ENCODE measurements around the gene NRCAM. TPM values are rescaled to one million over a fixed set of nuclear protein-coding genes. Genes with fewer than 3 reads are reported as not detected.

The NRCAM gene
- total and polyA plus RNA-seq, 4 donors: 0.17 to 3.2 (median 0.64) TPM

DNA sequence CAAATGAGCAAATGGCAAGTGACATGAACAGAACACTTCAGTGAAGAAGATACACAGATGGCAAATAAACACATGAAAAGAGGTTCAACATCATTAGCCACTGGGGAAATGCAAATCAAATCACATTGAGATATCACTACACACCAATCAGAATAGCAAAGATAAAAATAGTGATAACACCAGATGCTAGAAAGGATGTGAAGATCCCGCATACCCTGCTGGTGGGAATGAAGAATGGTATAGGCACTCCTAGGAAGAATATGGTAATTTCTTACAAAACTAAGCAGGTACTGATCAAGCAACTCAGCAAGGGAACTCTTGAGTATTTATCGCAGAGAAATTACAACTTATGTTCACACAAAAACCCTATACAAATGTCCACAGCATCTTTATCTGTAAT lies 337.3 kb downstream of the NRCAM start:
- WGBS: 95% methylated on average over 2 of the region's 2 CpGs
- no peaks in the 10 kb centered on the region for H3K36me3 ChIP-seq (ENCODE audit: control insufficient read depth in 4 of 4, insufficient read depth in 3 of 4, low read depth in 1 of 4, low read length in 3 of 4)
- DNase-seq (ENCODE audit: low spot score): no peak
- no peaks in the 10 kb centered on the region for H3K4me1 ChIP-seq (ENCODE audit: control insufficient read depth in 4 of 4, insufficient read depth in 4 of 4, low read length in 3 of 4)
- H3K4me3 ChIP-seq (ENCODE audit: low read depth in 1 of 3, low read length in 3 of 3): no peak overlapping the region
- TF ChIP-seq JUND (IDR thresholded peaks at IDR 0.05): no peak
- no peak for TF ChIP-seq TAF1 (conservative IDR thresholded peaks at IDR 0.05)
- TF ChIP-seq, protein P1, sequence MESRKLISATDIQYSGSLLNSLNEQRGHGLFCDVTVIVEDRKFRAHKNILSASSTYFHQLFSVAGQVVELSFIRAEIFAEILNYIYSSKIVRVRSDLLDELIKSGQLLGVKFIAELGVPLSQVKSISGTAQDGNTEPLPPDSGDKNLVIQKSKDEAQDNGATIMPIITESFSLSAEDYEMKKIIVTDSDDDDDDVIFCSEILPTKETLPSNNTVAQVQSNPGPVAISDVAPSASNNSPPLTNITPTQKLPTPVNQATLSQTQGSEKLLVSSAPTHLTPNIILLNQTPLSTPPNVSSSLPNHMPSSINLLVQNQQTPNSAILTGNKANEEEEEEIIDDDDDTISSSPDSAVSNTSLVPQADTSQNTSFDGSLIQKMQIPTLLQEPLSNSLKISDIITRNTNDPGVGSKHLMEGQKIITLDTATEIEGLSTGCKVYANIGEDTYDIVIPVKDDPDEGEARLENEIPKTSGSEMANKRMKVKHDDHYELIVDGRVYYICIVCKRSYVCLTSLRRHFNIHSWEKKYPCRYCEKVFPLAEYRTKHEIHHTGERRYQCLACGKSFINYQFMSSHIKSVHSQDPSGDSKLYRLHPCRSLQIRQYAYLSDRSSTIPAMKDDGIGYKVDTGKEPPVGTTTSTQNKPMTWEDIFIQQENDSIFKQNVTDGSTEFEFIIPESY (IDR thresholded peaks at IDR 0.05): no peak
- TF ChIP-seq NR2F2 (IDR thresholded peaks at IDR 0.05): no peak
- TF ChIP-seq, protein P2, sequence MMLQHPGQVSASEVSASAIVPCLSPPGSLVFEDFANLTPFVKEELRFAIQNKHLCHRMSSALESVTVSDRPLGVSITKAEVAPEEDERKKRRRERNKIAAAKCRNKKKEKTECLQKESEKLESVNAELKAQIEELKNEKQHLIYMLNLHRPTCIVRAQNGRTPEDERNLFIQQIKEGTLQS (IDR thresholded peaks at IDR 0.05): no peak
- no peak for TF ChIP-seq FOXA2 (IDR thresholded peaks at IDR 0.05)
- no peak for TF ChIP-seq HNF4G (IDR thresholded peaks at IDR 0.05)
- TF ChIP-seq EGR1 (IDR thresholded peaks at IDR 0.05; ENCODE audit: low read depth in 2 of 2): no peak
- no peak for TF ChIP-seq SP1 (IDR thresholded peaks at IDR 0.05)
- H3K27me3 ChIP-seq (ENCODE audit: control insufficient read depth in 4 of 4, insufficient read depth in 4 of 4, low read length in 3 of 4): no peaks in the 10 kb centered on the region
- H3K27ac ChIP-seq (ENCODE audit: low read depth in 1 of 2, low read length in 2 of 2): no peak overlapping the region
- no peak overlapping the region for H3K9ac ChIP-seq (ENCODE audit: low read depth in 1 of 2, low read length in 2 of 2)
- H3K9me3 ChIP-seq (ENCODE audit: control insufficient read depth in 4 of 4, low read length in 3 of 4): no peaks in the 10 kb centered on the region

DNA sequence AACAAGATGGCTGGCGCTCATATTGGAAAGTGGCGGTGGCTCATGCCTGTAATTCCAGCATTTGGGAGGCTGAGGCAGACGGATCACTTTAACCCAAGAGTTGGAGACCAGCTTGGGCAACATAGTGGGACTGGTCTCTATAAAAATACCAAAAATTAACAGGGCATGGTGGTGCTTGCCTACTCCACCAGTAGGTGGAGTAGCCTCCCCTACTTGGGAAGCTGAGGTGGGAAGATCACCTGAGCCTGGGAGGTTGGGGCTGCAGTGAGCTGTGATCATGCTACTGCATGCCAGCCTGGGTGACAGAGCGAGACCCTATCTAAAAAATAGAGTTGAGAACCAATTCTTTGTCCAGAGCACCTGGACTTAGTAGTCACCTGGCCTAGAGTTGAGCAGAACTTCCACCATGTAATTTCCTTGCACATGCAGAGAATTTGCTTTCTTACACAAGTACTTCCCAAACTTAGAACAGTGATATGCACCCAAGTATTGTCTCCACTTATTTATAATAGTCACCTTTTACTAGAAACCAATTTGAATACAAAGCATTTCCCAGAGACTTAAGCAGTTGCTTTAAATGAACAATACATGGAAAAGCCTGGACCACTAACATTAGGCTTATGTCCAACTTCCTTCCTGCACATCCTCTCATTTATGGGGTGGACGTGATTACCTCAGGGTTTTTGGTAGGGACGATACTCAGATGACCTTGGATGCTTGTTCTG lies 342.0 kb downstream of the NRCAM start:
- H3K27ac ChIP-seq (ENCODE audit: low read depth in 1 of 2, low read length in 2 of 2): no peak overlapping the region

DNA sequence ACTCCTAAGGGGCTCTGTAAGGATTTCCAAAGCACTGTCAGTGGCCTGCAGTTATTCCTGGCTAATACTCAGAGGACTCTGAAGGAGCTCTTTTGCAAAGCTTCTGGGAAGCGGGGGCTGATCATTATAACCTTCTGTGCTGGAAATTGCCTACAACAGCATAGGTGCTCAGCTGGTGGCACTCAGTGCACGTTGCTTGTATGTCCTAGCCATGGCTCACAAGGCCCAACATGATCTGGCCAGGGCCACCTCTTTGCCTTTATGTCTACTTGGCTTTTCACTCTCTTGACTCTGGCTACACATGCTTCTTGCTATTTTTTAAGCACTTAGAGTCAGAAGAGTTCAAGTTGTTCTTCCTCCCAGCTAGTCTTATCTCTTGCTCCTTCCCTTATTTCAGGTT lies 343.6 kb downstream of the NRCAM start:
- TF ChIP-seq, protein P1 (IDR thresholded peaks at IDR 0.05): no peak
- TF ChIP-seq FOXA2 (IDR thresholded peaks at IDR 0.05) (no peak), EGR1 (IDR thresholded peaks at IDR 0.05; ENCODE audit: low read depth in 2 of 2) (no peak), RXRA (IDR thresholded peaks at IDR 0.05) (no peak)
- TF ChIP-seq, protein P3, sequence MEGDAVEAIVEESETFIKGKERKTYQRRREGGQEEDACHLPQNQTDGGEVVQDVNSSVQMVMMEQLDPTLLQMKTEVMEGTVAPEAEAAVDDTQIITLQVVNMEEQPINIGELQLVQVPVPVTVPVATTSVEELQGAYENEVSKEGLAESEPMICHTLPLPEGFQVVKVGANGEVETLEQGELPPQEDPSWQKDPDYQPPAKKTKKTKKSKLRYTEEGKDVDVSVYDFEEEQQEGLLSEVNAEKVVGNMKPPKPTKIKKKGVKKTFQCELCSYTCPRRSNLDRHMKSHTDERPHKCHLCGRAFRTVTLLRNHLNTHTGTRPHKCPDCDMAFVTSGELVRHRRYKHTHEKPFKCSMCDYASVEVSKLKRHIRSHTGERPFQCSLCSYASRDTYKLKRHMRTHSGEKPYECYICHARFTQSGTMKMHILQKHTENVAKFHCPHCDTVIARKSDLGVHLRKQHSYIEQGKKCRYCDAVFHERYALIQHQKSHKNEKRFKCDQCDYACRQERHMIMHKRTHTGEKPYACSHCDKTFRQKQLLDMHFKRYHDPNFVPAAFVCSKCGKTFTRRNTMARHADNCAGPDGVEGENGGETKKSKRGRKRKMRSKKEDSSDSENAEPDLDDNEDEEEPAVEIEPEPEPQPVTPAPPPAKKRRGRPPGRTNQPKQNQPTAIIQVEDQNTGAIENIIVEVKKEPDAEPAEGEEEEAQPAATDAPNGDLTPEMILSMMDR (IDR thresholded peaks at IDR 0.05; ENCODE audit: low read depth, low read length, missing input control): no peak
- no peak for DNase-seq (ENCODE audit: low spot score)
- WGBS: 89% methylated on average over 2 of the region's 2 CpGs
- Histone ChIP-seq H3K4me3 (ENCODE audit: low read depth in 1 of 3, low read length in 3 of 3) (no peak overlapping the region), H3K27ac (ENCODE audit: low read depth in 1 of 2, low read length in 2 of 2) (no peak overlapping the region), H3K27me3 (ENCODE audit: control insufficient read depth in 4 of 4, insufficient read depth in 4 of 4, low read length in 3 of 4) (no peaks in the 10 kb centered on the region), H3K9ac (ENCODE audit: low read depth in 1 of 2, low read length in 2 of 2) (no peak overlapping the region), H3K9me3 (ENCODE audit: control insufficient read depth in 4 of 4, low read length in 3 of 4) (no peaks in the 10 kb centered on the region), H3K4me1 (ENCODE audit: control insufficient read depth in 4 of 4, insufficient read depth in 4 of 4, low read length in 3 of 4) (peaks cover 0 to 8% (median 4%) of the 10 kb centered on the region in 4 donors), H3K36me3 (ENCODE audit: control insufficient read depth in 4 of 4, insufficient read depth in 3 of 4, low read depth in 1 of 4, low read length in 3 of 4) (no peaks in the 10 kb centered on the region)

More for the DNA sequence above, 342.0 kb downstream of the NRCAM start:
- DNase-seq (ENCODE audit: low spot score): no peak
- WGBS: 85% methylated on average over 6 of the region's 6 CpGs
- no peak overlapping the region for H3K4me3 ChIP-seq (ENCODE audit: low read depth in 1 of 3, low read length in 3 of 3)
- TF ChIP-seq FOXA1 (IDR thresholded peaks at IDR 0.05) (no peak), RAD21 (IDR thresholded peaks at IDR 0.05) (peak; percentile 20 to 69), RXRA (IDR thresholded peaks at IDR 0.05) (no peak)
- TF ChIP-seq, protein P3 (IDR thresholded peaks at IDR 0.05; ENCODE audit: low read depth, low read length, missing input control): peak; percentile 25
- TF ChIP-seq, protein P4, sequence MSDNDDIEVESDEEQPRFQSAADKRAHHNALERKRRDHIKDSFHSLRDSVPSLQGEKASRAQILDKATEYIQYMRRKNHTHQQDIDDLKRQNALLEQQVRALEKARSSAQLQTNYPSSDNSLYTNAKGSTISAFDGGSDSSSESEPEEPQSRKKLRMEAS (IDR thresholded peaks at IDR 0.05): no peak
- peaks cover 0 to 2% (median 0%) of the 10 kb centered on the region in 4 donors for H3K4me1 ChIP-seq (ENCODE audit: control insufficient read depth in 4 of 4, insufficient read depth in 4 of 4, low read length in 3 of 4)
- H3K36me3 ChIP-seq (ENCODE audit: control insufficient read depth in 4 of 4, insufficient read depth in 3 of 4, low read depth in 1 of 4, low read length in 3 of 4): no peaks in the 10 kb centered on the region
- H3K9ac ChIP-seq (ENCODE audit: low read depth in 1 of 2, low read length in 2 of 2): no peak overlapping the region
- H3K9me3 ChIP-seq (ENCODE audit: control insufficient read depth in 4 of 4, low read length in 3 of 4): no peaks in the 10 kb centered on the region
- no peaks in the 10 kb centered on the region for H3K27me3 ChIP-seq (ENCODE audit: control insufficient read depth in 4 of 4, insufficient read depth in 4 of 4, low read length in 3 of 4)

Data from liver (tissue), 9 donors.